Esophagus squamous epithelium (tissue), 4 donors: ENCODE measurements around the gene INSL3.

Experiments
- CTCF ChIP-seq, 6 experiments: fragments of 450-650 bp in 4 of 6; fragments of 200-600 bp in 2 of 6; sonication (generic) in 2 of 6; IDR thresholded peaks; one replicate each; pipeline ENCODE4 v1.5.1; 2016 to 2019; ENCODE audit warnings: antibody characterized with exemption in 6 of 6, mild to moderate bottlenecking in 4 of 6, moderate library complexity in 4 of 6
- POLR2A ChIP-seq, 4 donors: fragments of 450-650 bp; IDR thresholded peaks; one replicate each; pipeline ENCODE4 v1.6.1; 2017; ENCODE audit warnings: antibody characterized with exemption in 4 of 4, mild to moderate bottlenecking in 4 of 4, moderate library complexity in 3 of 4

- TF ChIP-seq CTCF (IDR thresholded peaks at IDR 0.05) (no peak), POLR2A (IDR thresholded peaks at IDR 0.05) (no peak)
Observed at GRCh38 chr19:17788632-17789031, 32.7 kb downstream of the INSL3 start.
